ENCODE results near the gene HEMK1.

HEMK1 gene

DNA sequence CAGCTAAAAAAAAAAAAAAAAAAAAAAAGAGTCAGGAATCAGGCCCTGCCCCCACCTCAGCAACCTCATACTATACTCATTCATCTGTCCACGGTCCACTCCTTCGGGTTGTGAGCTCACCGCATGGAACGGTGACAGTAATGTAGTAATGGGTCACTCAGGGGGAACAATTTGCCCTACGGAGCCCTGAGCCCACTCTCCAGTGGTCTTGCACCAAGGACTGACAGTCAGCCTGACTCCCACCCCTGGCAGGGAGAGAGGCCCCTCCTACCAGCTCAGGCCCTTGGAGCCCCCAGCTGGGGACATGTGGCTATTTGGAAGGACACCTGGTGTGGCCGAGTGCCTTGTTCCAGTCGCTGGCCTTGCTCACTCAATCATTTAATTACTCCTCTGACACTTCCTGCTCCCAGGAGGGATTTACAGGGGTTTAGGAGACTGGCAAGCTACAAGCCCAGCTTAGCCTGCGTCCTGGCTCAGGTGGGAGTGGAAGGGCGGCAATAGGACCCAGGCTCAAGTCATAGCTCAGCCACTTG lies 46.0 kb upstream of the HEMK1 start:
- Histone ChIP-seq H3K9me3 (ENCODE audit: low read length) (no peaks in the 10 kb centered on the region), H3K4me2 (ENCODE audit: low read length) (no peak overlapping the region), H3K27me3 (ENCODE audit: insufficient read depth, low read length) (no peaks in the 10 kb centered on the region), H3K4me1 (ENCODE audit: insufficient read depth, low read length, severe bottlenecking) (no peaks in the 10 kb centered on the region), H2AFZ (ENCODE audit: low read length) (no peak overlapping the region), H3K9me2 (ENCODE audit: low read depth, low read length) (no peaks in the 10 kb centered on the region), H3K27ac (ENCODE audit: low read depth, low read length, poor library complexity, severe bottlenecking) (no peak overlapping the region), H3K36me3 (ENCODE audit: insufficient read depth, low read length) (no peaks in the 10 kb centered on the region), H3K4me3 (ENCODE audit: low read depth, low read length, poor library complexity, severe bottlenecking) (no peak overlapping the region), H4K20me1 (ENCODE audit: insufficient read depth, low read length) (no peaks in the 10 kb centered on the region), H3K9ac (ENCODE audit: low read length) (no peak overlapping the region), H3F3A (ENCODE audit: insufficient read depth, low read length) (no peaks in the 10 kb centered on the region), H3K79me2 (ENCODE audit: insufficient read depth, low read length) (no peaks in the 10 kb centered on the region)
- TF ChIP-seq, protein P1, sequence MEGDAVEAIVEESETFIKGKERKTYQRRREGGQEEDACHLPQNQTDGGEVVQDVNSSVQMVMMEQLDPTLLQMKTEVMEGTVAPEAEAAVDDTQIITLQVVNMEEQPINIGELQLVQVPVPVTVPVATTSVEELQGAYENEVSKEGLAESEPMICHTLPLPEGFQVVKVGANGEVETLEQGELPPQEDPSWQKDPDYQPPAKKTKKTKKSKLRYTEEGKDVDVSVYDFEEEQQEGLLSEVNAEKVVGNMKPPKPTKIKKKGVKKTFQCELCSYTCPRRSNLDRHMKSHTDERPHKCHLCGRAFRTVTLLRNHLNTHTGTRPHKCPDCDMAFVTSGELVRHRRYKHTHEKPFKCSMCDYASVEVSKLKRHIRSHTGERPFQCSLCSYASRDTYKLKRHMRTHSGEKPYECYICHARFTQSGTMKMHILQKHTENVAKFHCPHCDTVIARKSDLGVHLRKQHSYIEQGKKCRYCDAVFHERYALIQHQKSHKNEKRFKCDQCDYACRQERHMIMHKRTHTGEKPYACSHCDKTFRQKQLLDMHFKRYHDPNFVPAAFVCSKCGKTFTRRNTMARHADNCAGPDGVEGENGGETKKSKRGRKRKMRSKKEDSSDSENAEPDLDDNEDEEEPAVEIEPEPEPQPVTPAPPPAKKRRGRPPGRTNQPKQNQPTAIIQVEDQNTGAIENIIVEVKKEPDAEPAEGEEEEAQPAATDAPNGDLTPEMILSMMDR (IDR thresholded peaks at IDR 0.05; ENCODE audit: low read length): no peak
- TF ChIP-seq EZH2 (IDR thresholded peaks at IDR 0.05; ENCODE audit: borderline replicate concordance, low read length): no peak

GRCh38 chr3:50524746-50525145 lies 44.6 kb upstream of the HEMK1 start:
- H3K79me2 ChIP-seq (ENCODE audit: insufficient read depth, low read length): no peaks in the 10 kb centered on the region
- H3F3A ChIP-seq (ENCODE audit: insufficient read depth, low read length): no peaks in the 10 kb centered on the region

DNA sequence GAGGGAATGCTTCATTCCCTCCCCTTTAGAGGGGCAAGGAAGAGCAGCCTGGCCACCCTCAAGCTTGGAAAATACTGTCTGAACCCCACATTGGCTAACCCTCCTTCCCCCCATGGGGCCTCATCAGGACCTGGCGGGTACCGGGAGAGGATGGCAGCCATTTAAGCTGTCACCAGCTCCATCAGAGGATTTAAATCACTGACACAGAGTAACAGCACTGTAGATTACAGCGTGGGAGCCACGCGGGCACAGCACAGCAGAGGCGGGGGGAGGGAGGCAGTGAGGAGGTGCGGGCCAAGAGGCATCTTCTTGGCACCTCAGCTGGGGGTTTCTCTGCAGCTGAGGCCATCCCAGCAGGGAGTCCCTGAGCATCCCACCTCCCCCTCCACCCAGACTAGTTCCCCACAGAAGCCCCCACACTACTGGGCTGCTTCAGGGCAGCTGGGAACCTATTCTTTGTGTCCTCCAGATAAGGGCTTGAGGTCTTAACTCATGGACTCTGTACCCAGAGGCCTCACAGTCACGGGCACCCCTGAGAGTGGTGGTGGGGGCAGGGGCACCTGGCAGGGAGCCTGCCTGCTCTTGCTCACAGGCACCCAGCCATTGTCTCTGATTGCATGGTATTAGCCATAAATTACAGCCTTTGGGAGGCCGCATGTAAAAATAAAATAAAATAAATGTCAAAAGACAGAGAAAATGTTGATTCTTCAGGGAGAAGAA lies 44.0 kb upstream of the HEMK1 start:
- H3K36me3 ChIP-seq (ENCODE audit: insufficient read depth, low read length): no peaks in the 10 kb centered on the region

More at GRCh38 chr3:50524746-50525145, 44.6 kb upstream of the HEMK1 start:
- H2AFZ ChIP-seq (ENCODE audit: low read length): no peak overlapping the region
- no peaks in the 10 kb centered on the region for H3K9me3 ChIP-seq (ENCODE audit: low read length)
- H3K27me3 ChIP-seq (ENCODE audit: insufficient read depth, low read length): no peaks in the 10 kb centered on the region
- H4K20me1 ChIP-seq (ENCODE audit: insufficient read depth, low read length): no peaks in the 10 kb centered on the region
- H3K36me3 ChIP-seq (ENCODE audit: insufficient read depth, low read length): no peaks in the 10 kb centered on the region
- no peaks in the 10 kb centered on the region for H3K9me2 ChIP-seq (ENCODE audit: low read depth, low read length)
- no peak overlapping the region for H3K4me3 ChIP-seq (ENCODE audit: low read depth, low read length, poor library complexity, severe bottlenecking)
- TF ChIP-seq EZH2 (IDR thresholded peaks at IDR 0.05; ENCODE audit: borderline replicate concordance, low read length): no peak
- TF ChIP-seq, protein P1 (IDR thresholded peaks at IDR 0.05; ENCODE audit: low read length): no peak
- H3K27ac ChIP-seq (ENCODE audit: low read depth, low read length, poor library complexity, severe bottlenecking): no peak overlapping the region
- H3K4me2 ChIP-seq (ENCODE audit: low read length): no peak overlapping the region
- no peaks in the 10 kb centered on the region for H3K4me1 ChIP-seq (ENCODE audit: insufficient read depth, low read length, severe bottlenecking)
- H3K9ac ChIP-seq (ENCODE audit: low read length): no peak overlapping the region

More for the DNA sequence above, 44.0 kb upstream of the HEMK1 start:
- no peaks in the 10 kb centered on the region for H3K79me2 ChIP-seq (ENCODE audit: insufficient read depth, low read length)
- H3K4me1 ChIP-seq (ENCODE audit: insufficient read depth, low read length, severe bottlenecking): no peaks in the 10 kb centered on the region
- H3K27ac ChIP-seq (ENCODE audit: low read depth, low read length, poor library complexity, severe bottlenecking): no peak overlapping the region
- H4K20me1 ChIP-seq (ENCODE audit: insufficient read depth, low read length): no peaks in the 10 kb centered on the region
- H3K9ac ChIP-seq (ENCODE audit: low read length): no peak overlapping the region
- H3F3A ChIP-seq (ENCODE audit: insufficient read depth, low read length): no peaks in the 10 kb centered on the region
- H2AFZ ChIP-seq (ENCODE audit: low read length): no peak overlapping the region
- H3K9me3 ChIP-seq (ENCODE audit: low read length): no peaks in the 10 kb centered on the region
- TF ChIP-seq, protein P1 (IDR thresholded peaks at IDR 0.05; ENCODE audit: low read length): no peak
- no peak for TF ChIP-seq EZH2 (IDR thresholded peaks at IDR 0.05; ENCODE audit: borderline replicate concordance, low read length)
- H3K27me3 ChIP-seq (ENCODE audit: insufficient read depth, low read length): no peaks in the 10 kb centered on the region
- no peak overlapping the region for H3K4me2 ChIP-seq (ENCODE audit: low read length)
- H3K9me2 ChIP-seq (ENCODE audit: low read depth, low read length): no peaks in the 10 kb centered on the region
- no peak overlapping the region for H3K4me3 ChIP-seq (ENCODE audit: low read depth, low read length, poor library complexity, severe bottlenecking)

All from OCI-LY1 (cell line).